Activated CD4-positive, alpha-beta T cell treated with anti-CD3 and anti-CD28 coated beads for 1 hour (primary cell): ENCODE measurements around the gene GJA1.
"Not testable (repeated sequence)": the region's sequence is repeated elsewhere in the genome, so short reads cannot be mapped to it uniquely, and the experiment has no call there.

Experiments used
- DNase-seq: peaks from one replicate; pipeline ENCODE4 v3.0.0-alpha.2; 2020

GJA1 gene

DNA sequence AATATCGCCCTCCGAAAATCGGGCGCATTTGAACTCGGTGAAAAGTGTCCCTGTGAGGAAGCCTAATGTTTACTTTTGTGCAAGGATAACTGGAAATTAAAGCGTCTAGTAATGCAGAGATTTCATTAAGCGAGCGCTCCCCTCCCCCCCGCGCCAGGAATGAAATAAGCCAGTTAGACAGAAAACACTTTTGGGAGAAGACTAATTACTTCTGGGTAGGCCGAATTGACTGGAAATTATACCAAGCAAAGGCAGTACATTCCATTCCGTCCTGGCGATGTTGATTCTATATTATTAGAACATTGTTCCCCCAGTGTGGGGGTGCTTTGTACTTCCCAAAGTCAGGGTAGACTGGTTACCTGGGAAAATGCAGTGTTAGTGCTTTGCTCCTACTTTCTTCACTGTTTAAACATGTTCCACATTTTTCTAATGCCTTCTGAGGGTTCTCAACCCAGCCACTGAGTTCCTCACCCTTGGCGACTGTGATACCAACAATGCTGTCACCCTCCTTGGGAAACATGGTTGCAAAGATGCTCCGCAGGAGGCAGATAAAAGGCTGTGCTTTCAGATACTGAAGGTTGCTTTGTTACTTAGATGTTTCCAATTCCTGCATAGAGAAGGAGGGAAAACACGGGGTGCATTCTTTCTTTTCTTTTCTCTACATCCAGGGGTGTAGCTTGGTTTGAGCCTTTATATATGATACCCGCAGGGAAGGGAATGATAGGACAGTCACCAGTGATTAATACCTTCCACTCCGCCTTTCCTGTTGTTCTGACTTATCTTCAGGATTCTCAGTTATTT, 2.6 kb downstream of the GJA1 start:
- no peak for DNase-seq

GRCh38 chr6:121438869-121439268, 3.4 kb downstream of the GJA1 start:
- no peak for DNase-seq

GRCh38 chr6:121439475-121439874, 4.0 kb downstream of the GJA1 start:
- DNase-seq = no peak

DNA sequence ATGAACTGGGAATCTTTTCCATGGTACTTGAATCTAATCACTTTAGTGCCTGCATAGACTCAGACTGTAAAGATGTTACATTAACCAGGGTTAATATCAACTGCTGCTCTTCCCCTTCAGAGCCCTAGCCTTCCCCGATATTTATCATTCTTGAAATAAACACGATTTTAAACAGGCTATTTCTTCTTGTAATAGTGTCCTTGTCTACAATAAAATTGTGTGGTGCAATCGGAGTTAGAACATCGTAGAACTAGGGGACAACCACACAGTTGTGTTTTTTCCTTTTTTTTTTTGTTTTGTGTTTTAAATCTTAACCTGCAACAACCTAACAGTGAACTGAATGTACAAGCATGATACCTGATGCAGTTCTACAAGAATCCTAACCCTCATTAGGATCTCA, 4.5 kb downstream of the GJA1 start:
- DNase-seq = no peak

DNA sequence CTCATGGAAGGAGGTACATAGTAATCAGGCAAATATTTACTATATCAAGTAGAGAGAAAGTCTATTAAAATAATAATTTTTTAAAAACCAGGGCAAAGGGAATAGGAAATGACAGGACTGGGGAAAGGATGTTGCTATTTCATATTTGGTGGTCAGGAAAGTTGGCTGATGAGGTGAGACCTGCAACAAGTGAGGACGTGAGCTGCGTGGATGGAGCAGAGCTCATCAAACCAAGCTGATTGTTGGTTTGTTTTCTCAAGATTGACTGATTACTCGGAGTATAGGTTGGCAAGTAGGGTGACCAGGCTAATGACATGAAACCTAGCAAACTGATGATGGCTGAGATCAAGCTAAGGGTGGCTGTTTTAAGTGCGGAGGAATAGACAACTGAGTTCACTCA, 6.0 kb downstream of the GJA1 start:
- no peak for DNase-seq

DNA sequence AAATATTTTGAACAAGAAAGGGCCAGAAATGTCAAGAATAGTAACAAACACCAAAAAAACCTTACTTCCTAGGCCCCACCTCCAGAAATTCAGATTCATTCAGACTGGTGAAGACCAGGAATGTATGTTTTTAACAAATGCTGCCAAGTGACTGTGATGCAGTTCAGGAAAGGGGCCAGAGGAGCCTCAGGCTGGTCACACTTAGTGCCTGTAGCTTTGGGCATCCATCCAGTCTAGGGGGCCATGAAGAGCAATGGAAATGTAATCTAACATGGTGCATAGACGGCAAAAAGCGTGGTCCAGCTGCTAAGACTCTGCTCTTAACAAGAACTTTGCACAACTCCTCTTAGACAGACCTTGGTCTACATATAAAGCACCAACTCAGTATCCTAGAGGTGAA, 7.1 kb downstream of the GJA1 start:
- no peak for DNase-seq

DNA sequence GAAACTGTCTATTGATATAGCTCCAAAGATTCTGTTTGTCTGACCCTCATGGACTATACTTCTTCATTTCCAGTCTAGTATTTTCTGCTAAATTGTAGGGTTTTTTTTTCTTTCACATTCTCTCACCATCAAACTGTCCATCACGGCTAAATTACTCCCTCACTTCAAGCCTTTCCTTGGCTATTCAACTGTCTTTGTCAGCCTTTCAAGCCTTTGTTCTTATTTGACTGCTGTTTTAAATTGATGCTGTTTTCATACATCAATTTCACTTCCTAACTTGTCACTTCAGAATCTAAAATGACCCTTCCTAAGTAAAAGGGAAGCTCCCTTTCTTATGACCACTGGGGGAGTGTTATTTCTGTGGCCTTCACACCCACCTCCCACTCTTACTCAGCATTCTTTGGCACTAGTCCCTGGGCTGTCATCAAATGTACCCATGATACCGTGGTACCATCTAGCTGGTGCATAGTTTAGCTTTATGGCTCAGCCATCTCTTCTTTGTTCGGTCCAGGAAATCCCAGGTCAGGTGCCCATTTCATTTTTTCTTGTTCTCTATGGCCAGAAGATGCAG, 8.6 kb downstream of the GJA1 start:
- DNase-seq = no peak

DNA sequence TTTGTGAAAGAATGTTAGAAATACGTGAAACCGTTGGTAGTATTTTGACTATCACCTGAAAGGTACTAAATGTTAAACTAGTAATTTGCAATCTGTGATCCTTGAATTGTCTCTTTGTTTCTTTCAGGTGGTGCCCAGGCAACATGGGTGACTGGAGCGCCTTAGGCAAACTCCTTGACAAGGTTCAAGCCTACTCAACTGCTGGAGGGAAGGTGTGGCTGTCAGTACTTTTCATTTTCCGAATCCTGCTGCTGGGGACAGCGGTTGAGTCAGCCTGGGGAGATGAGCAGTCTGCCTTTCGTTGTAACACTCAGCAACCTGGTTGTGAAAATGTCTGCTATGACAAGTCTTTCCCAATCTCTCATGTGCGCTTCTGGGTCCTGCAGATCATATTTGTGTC, 11.3 kb downstream of the GJA1 start:
- DNase-seq = not testable (repeated sequence)

DNA sequence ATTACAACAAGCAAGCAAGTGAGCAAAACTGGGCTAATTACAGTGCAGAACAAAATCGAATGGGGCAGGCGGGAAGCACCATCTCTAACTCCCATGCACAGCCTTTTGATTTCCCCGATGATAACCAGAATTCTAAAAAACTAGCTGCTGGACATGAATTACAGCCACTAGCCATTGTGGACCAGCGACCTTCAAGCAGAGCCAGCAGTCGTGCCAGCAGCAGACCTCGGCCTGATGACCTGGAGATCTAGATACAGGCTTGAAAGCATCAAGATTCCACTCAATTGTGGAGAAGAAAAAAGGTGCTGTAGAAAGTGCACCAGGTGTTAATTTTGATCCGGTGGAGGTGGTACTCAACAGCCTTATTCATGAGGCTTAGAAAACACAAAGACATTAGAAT, 12.3 kb downstream of the GJA1 start:
- not testable (repeated sequence) for DNase-seq

- not testable (repeated sequence) for DNase-seq
Observed at GRCh38 chr6:121448528-121448927, 13.1 kb downstream of the GJA1 start.

GRCh38 chr6:121449331-121449730, 13.9 kb downstream of the GJA1 start:
- no peak for DNase-seq

DNA sequence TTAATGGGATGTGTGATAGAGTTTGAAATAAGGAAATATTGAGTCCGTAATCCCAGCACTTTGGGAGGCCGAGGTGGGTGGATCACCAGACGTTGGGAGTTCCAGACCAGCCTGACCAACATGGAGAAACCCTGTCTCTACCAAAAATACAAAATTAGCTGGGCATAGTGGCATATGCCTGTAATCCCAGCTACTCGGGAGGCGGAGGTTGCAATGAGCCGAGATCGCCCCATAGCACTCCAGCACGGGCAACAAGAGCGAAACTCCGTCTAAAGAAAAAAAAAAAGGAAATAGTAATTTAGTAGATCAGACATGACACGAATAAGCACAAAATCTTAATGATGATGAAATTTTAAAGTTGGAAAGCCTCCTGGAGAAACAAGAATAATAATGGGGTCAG, 14.8 kb downstream of the GJA1 start:
- no peak for DNase-seq

DNA sequence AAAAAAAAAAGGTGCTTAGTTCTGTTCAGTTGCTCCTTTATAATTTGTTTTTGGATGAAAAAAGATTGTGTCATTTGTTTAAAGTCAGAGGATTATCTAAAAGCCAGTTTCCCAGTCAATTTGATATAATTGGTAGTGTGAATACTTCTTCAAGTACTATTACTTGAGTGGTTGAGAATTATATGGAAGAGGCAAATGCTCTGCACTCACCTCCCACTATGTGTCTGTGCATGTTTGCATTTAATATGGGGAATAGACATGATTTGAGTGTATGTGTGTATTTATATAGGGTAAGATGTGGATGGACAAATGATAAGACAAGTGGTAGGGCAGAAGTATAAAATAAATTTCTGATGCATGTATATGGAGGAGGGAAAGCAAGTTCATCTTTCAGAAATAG, 15.8 kb downstream of the GJA1 start:
- no peak for DNase-seq

DNA sequence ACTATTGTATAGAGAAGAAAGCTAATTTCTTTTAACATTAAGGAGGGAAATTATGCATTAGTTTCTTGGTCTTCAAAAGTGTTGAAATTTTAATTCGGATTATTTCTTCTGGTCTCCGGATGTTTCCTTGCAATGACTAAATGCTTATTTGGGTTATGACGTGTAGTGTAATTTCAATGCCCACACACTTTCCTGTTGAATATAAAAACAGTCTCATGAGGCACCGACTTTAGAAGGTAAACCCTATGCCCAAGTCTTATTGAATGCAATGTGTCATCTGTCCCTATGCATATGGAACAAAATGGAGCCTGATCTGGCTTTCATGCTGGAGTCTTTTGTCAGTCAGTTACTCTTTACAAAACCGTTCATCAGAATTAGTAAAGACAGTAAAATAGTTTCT, 17.7 kb downstream of the GJA1 start:
- DNase-seq = no peak

- no peak for DNase-seq
Observed at GRCh38 chr6:121460170-121460569, 24.7 kb downstream of the GJA1 start.

DNA sequence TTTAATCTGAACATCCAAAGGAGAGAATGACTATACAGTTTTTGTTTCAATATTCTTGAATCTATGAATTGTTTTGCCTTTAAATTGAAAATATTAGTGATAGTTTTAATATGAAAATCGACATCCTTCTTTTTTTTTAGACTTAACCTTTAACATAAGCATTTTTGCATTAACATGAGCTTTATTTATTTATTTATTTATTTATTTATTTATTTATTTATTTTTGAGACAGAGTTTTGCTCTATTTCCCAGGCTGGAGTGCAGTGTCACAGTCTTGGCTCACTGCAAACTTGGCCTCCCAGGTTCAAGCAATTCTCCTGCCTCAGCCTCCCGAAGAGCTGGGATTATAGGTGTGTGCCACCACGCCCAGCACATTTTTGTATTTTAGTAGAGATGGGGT, 27.6 kb downstream of the GJA1 start:
- no peak for DNase-seq

DNA sequence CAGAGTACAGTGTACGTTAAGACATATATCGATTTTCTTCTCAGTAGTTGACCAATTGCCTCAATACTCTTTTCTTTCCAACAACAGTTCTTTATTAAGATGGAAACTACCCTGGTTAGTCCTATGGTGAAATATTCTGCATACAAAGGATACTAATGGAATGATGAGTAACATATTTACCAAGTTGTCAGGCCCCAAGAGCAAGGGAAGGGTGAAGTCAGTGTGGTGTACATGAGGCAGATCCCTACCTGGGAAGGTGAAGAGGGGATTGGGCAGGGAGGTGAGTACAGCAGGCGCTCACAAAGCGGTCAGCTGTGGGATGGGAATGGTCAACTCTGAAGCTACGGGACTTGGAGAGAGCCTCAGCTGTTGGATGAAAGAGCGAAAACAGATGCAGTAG, 29.7 kb downstream of the GJA1 start:
- no peak for DNase-seq

DNA sequence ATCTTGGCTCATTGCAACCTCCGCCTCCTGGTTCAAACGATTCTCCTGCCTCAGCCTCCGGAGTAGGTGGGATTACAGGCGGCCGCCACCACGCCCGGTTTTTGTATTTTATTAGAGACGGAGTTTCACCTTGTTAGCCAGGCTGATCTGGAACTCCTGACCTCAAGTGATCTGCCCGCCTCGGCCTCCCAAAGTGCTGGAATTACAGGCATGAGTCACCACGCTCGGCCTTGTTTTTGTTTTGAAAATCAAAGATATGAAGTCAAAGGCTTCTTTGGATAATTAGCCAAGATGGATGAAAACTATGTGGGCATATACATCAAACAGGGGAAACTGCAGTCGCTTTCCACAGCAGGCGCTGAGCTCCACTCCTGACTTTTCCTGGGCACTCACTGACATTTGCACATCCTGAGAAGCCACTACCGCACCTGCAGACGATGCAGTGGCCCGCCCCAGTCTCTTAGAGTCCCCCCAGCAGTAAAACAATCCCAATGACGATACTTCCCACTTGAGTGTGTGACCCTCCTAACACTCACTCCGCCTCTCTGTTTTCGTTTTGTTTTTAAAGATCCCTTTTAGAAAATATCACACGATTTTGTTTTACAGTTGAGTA, 44.1 kb downstream of the GJA1 start:
- DNase-seq = no peak

DNA sequence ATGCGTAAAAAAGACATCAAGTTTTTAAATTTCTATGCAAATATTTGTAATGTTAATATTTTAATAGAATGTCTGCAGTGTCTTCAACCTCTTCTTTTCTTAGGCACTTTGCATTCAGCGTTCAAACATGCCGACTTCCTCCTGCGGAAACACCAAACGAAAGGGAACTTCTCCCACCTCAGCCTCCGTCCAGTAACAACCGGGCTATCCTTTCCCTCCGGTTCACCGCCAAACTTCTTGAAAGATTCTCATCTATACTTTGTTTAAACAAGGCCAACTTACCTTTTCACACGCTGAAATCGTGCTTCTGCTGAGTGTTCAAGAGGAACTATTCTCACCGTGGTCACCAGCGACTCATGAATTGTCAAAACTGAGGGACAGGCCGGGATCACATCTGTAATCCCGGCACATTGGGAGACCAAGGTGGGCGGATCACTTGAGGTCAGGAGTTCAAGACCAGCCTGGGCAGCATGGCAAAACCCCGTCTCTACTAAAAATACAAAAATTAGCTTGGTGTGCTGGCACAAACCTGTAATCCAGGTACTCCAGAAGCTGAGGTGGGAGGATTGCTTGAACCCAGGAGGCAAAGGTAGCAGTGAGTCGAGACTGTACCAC, 44.8 kb downstream of the GJA1 start:
- no peak for DNase-seq

DNA sequence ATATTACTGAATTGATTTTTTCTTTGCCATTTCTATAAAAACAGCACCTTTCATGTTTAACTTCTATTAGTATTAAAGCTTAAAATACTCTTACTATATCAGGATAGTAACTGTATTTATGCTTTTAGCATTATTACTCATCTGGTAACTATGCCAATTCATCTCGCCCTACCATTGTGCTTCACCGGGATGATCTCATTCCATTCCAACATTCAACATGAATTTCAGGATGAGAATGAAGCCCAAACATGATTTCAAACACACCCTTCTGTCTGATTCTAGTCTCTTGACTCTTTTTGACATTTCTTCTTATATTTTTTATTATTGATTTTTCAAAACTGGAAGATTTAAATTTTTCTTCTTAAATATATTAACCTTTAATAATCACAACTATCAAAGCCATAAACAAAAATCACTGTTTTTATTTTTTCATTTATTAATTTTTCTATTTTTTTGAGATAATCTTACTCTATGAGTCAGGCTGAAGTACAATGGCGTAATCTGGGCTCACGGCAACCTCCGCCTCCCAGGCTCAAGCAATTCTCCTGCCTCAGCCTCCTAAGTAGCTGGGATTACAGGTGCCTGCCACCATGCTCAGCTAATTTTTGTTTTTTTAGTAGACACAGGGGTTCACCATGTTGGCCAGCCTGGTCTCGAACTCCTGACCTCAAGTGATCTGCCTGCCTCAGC, 46.7 kb downstream of the GJA1 start:
- DNase-seq = no peak

GRCh38 chr6:121482751-121483150, 47.3 kb downstream of the GJA1 start:
- no peak for DNase-seq

- no peak for DNase-seq
Observed at GRCh38 chr6:121485359-121485811, 49.9 kb downstream of the GJA1 start.

DNA sequence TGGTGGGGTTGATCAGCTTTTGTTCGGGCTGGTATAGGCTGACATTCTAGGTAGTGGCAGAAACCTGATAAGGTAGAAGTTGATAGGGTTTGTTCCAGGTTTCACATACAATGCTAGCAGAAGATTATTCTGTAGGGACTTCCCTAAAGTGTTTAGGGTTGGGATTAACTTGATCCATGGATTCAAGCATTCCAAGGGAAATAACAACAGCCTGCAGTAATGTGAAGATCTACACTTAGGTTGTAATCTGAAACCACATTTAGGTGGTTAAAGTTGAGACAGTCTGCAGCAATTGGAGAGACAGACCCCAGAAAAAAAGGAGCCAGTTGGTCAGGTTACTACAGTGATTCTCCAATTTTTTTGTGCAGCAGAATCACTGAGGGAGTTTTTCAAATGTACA, 56.1 kb downstream of the GJA1 start:
- no peak for DNase-seq
